ENCODE measurements around the gene PRKCQ.

PRKCQ gene

GRCh38 chr10:6607182-6607581 lies 27.1 kb upstream of the PRKCQ start:
- Mint-ChIP-seq H3K27ac (ENCODE audit: low read depth) (no peak overlapping the region), H3K27me3 (no peaks in the 10 kb centered on the region), H3K4me1 (peaks cover 35% of the 10 kb centered on the region), H3K36me3 (ENCODE audit: insufficient read depth) (peaks cover 8% of the 10 kb centered on the region), H3K9me3 (peaks cover 5% of the 10 kb centered on the region), H3K4me3 (no peak overlapping the region)
- peak; percentile 91 for ATAC-seq (replicated peaks; ENCODE audit: extremely low read depth, poor library complexity, severe bottlenecking)
- no peak for DNase-seq (ENCODE audit: low spot score in 2 of 2)

GRCh38 chr10:6603142-6604125 lies 23.4 kb upstream of the PRKCQ start:
- no peak overlapping the region for H3K27ac Mint-ChIP-seq (ENCODE audit: low read depth)
- no peak for ATAC-seq (replicated peaks; ENCODE audit: extremely low read depth, poor library complexity, severe bottlenecking)

GRCh38 chr10:6602700-6603084 lies 22.6 kb upstream of the PRKCQ start:
- Mint-ChIP-seq H3K9me3 (no peaks in the 10 kb centered on the region), H3K36me3 (ENCODE audit: insufficient read depth) (peaks cover 11% of the 10 kb centered on the region), H3K4me3 (no peak overlapping the region), H3K27me3 (no peaks in the 10 kb centered on the region), H3K27ac (ENCODE audit: low read depth) (no peak overlapping the region), H3K4me1 (peaks cover 37% of the 10 kb centered on the region)
- DNase-seq (ENCODE audit: low spot score in 2 of 2) (no peak), ATAC-seq (replicated peaks; ENCODE audit: extremely low read depth, poor library complexity, severe bottlenecking) (no peak)

More at GRCh38 chr10:6603142-6604125, 23.4 kb upstream of the PRKCQ start:
- H3K9me3 Mint-ChIP-seq, result peaks cover 5% of the 10 kb centered on the region
- peaks cover 37% of the 10 kb centered on the region for H3K4me1 Mint-ChIP-seq
- H3K27me3 Mint-ChIP-seq, result no peaks in the 10 kb centered on the region
- no peak for DNase-seq (ENCODE audit: low spot score in 2 of 2)
- peaks cover 13% of the 10 kb centered on the region for H3K36me3 Mint-ChIP-seq (ENCODE audit: insufficient read depth)
- no peak overlapping the region for H3K4me3 Mint-ChIP-seq

- H3K36me3 Mint-ChIP-seq (ENCODE audit: insufficient read depth), result peaks cover 13% of the 10 kb centered on the region
- no peak for ATAC-seq (replicated peaks; ENCODE audit: extremely low read depth, poor library complexity, severe bottlenecking)
- H3K4me3 Mint-ChIP-seq, result no peak overlapping the region
- H3K27ac Mint-ChIP-seq (ENCODE audit: low read depth), result no peak overlapping the region
- no peaks in the 10 kb centered on the region for H3K9me3 Mint-ChIP-seq
- peaks cover 33% of the 10 kb centered on the region for H3K4me1 Mint-ChIP-seq
- DNase-seq (ENCODE audit: low spot score in 2 of 2), result no peak
- H3K27me3 Mint-ChIP-seq, result no peaks in the 10 kb centered on the region
Observed at GRCh38 chr10:6602026-6602699, 22.1 kb upstream of the PRKCQ start.

GRCh38 chr10:6601246-6601805 lies 21.2 kb upstream of the PRKCQ start:
- Mint-ChIP-seq H3K4me1 (peaks cover 29% of the 10 kb centered on the region), H3K36me3 (ENCODE audit: insufficient read depth) (peaks cover 11% of the 10 kb centered on the region), H3K4me3 (no peak overlapping the region), H3K27ac (ENCODE audit: low read depth) (no peak overlapping the region), H3K9me3 (no peaks in the 10 kb centered on the region), H3K27me3 (no peaks in the 10 kb centered on the region)
- DNase-seq (ENCODE audit: low spot score in 2 of 2) (no peak), ATAC-seq (replicated peaks; ENCODE audit: extremely low read depth, poor library complexity, severe bottlenecking) (no peak)

- Mint-ChIP-seq H3K4me1 (peaks cover 29% of the 10 kb centered on the region), H3K36me3 (ENCODE audit: insufficient read depth) (peaks cover 11% of the 10 kb centered on the region), H3K27ac (ENCODE audit: low read depth) (peak overlapping the region; percentile 63), H3K27me3 (no peaks in the 10 kb centered on the region), H3K9me3 (no peaks in the 10 kb centered on the region), H3K4me3 (peak overlapping the region; percentile 22)
- no peak for DNase-seq (ENCODE audit: low spot score in 2 of 2)
- ATAC-seq (replicated peaks; ENCODE audit: extremely low read depth, poor library complexity, severe bottlenecking), result no peak
Observed at GRCh38 chr10:6600224-6600987, 20.3 kb upstream of the PRKCQ start.

GRCh38 chr10:6598679-6599078 lies 18.6 kb upstream of the PRKCQ start:
- Mint-ChIP-seq H3K4me3 (no peak overlapping the region), H3K4me1 (peaks cover 31% of the 10 kb centered on the region), H3K27ac (ENCODE audit: low read depth) (no peak overlapping the region), H3K36me3 (ENCODE audit: insufficient read depth) (peaks cover 10% of the 10 kb centered on the region), H3K27me3 (no peaks in the 10 kb centered on the region), H3K9me3 (no peaks in the 10 kb centered on the region)
- ATAC-seq (replicated peaks; ENCODE audit: extremely low read depth, poor library complexity, severe bottlenecking), result no peak
- DNase-seq (ENCODE audit: low spot score in 2 of 2), result no peak

GRCh38 chr10:6597478-6597877 lies 17.4 kb upstream of the PRKCQ start:
- H3K4me3 Mint-ChIP-seq, result no peak overlapping the region
- H3K9me3 Mint-ChIP-seq, result no peaks in the 10 kb centered on the region
- no peak for DNase-seq (ENCODE audit: low spot score in 2 of 2)
- ATAC-seq (replicated peaks; ENCODE audit: extremely low read depth, poor library complexity, severe bottlenecking), result no peak
- H3K27me3 Mint-ChIP-seq, result no peaks in the 10 kb centered on the region
- H3K4me1 Mint-ChIP-seq, result peaks cover 43% of the 10 kb centered on the region
- H3K27ac Mint-ChIP-seq (ENCODE audit: low read depth), result no peak overlapping the region
- peaks cover 10% of the 10 kb centered on the region for H3K36me3 Mint-ChIP-seq (ENCODE audit: insufficient read depth)

GRCh38 chr10:6595499-6595898 lies 15.4 kb upstream of the PRKCQ start:
- ATAC-seq (replicated peaks; ENCODE audit: extremely low read depth, poor library complexity, severe bottlenecking), result no peak
- Mint-ChIP-seq H3K9me3 (no peaks in the 10 kb centered on the region), H3K4me3 (no peak overlapping the region), H3K4me1 (peaks cover 50% of the 10 kb centered on the region), H3K27ac (ENCODE audit: low read depth) (no peak overlapping the region), H3K36me3 (ENCODE audit: insufficient read depth) (peaks cover 8% of the 10 kb centered on the region), H3K27me3 (no peaks in the 10 kb centered on the region)
- DNase-seq (ENCODE audit: low spot score in 2 of 2), result no peak

- no peaks in the 10 kb centered on the region for H3K9me3 Mint-ChIP-seq
- peak overlapping the region; percentile 84 for H3K27ac Mint-ChIP-seq (ENCODE audit: low read depth)
- no peak for ATAC-seq (replicated peaks; ENCODE audit: extremely low read depth, poor library complexity, severe bottlenecking)
- H3K36me3 Mint-ChIP-seq (ENCODE audit: insufficient read depth), result peaks cover 9% of the 10 kb centered on the region
- no peaks in the 10 kb centered on the region for H3K27me3 Mint-ChIP-seq
- no peak for DNase-seq (ENCODE audit: low spot score in 2 of 2)
- H3K4me1 Mint-ChIP-seq, result peaks cover 51% of the 10 kb centered on the region
- peak overlapping the region; percentile 23 for H3K4me3 Mint-ChIP-seq
Observed at GRCh38 chr10:6593241-6593671, 13.2 kb upstream of the PRKCQ start.

GRCh38 chr10:6592080-6592479 lies 12.0 kb upstream of the PRKCQ start:
- Mint-ChIP-seq H3K4me3 (peak overlapping the region; percentile 44), H3K9me3 (no peaks in the 10 kb centered on the region), H3K36me3 (ENCODE audit: insufficient read depth) (peaks cover 8% of the 10 kb centered on the region), H3K27me3 (no peaks in the 10 kb centered on the region), H3K4me1 (peaks cover 51% of the 10 kb centered on the region), H3K27ac (ENCODE audit: low read depth) (peak overlapping the region; percentile 84)
- ATAC-seq (replicated peaks; ENCODE audit: extremely low read depth, poor library complexity, severe bottlenecking) (peak; percentile 67), DNase-seq (ENCODE audit: low spot score in 2 of 2) (no peak)

GRCh38 chr10:6591668-6592067 lies 11.6 kb upstream of the PRKCQ start:
- H3K9me3 Mint-ChIP-seq, result no peaks in the 10 kb centered on the region
- H3K4me3 Mint-ChIP-seq, result peak overlapping the region; percentile 44
- H3K27ac Mint-ChIP-seq (ENCODE audit: low read depth), result peak overlapping the region; percentile 84
- no peaks in the 10 kb centered on the region for H3K27me3 Mint-ChIP-seq
- H3K4me1 Mint-ChIP-seq, result peaks cover 52% of the 10 kb centered on the region
- DNase-seq (ENCODE audit: low spot score in 2 of 2) (no peak), ATAC-seq (replicated peaks; ENCODE audit: extremely low read depth, poor library complexity, severe bottlenecking) (no peak)
- H3K36me3 Mint-ChIP-seq (ENCODE audit: insufficient read depth), result peaks cover 9% of the 10 kb centered on the region
